WTC11 (cell line): ENCODE results near the gene CORO1C. TPM values are rescaled to one million over a fixed set of nuclear protein-coding genes. Genes with fewer than 3 reads are reported as not detected.
A peak's percentile ranks its signal among the peaks of the same experiment; 100 is the strongest.
"Not testable (repeated sequence)": the region's sequence is repeated elsewhere in the genome, so short reads cannot be mapped to it uniquely, and the experiment has no call there.

Source experiments
- ATAC-seq: fragments of 200-7000 bp; cut with Tn5 transposase; 2 replicates; pipeline ENCODE4 v1.10.0; 2021; ENCODE audit warnings: mild to moderate bottlenecking, moderate library complexity
- CTCF ChIA-PET: fragments of 300-600 bp; sonication (Branson Sonifier 250); formaldehyde crosslinking; loops from one replicate; lab custom pipeline; 2021; ENCODE audit warnings: antibody characterized with exemption; lab: Charles Lee
- POLR2A ChIA-PET: fragments of 350-600 bp; sonication (Branson Sonifier 250); formaldehyde crosslinking; loops from one replicate; lab custom pipeline; 2021; ENCODE audit warnings: antibody characterized with exemption; lab: Charles Lee
- DNase-seq: peaks from one replicate; pipeline ENCODE4 v3.0.0; 2021; ENCODE audit warnings: low spot score
- H3K27ac Mint-ChIP-seq: 2 replicates; pipeline ENCODE4 v1.8.0; 2021; ENCODE audit warnings: mixed read lengths
- H3K27me3 Mint-ChIP-seq: 2 replicates; pipeline ENCODE4 v1.8.0; 2021; ENCODE audit warnings: low read depth, mild to moderate bottlenecking, moderate library complexity, mixed read lengths
- H3K36me3 Mint-ChIP-seq: 2 replicates; pipeline ENCODE4 v1.8.0; 2021; ENCODE audit warnings: mixed read lengths
- H3K4me1 Mint-ChIP-seq: 2 replicates; pipeline ENCODE4 v1.8.0; 2022; ENCODE audit warnings: mixed read lengths
- H3K4me3 Mint-ChIP-seq: 2 replicates; pipeline ENCODE4 v1.8.0; 2021; ENCODE audit warnings: mild to moderate bottlenecking, moderate library complexity, mixed read lengths
- H3K9me3 Mint-ChIP-seq: 2 replicates; pipeline ENCODE4 v1.8.0; 2021; ENCODE audit warnings: mixed read lengths
- CDX4 ChIP-seq: fragments of 250-450 bp; sonication (Bioruptor Pico); IDR thresholded peaks from 2 replicates; pipeline ENCODE4 v1.9.0; 2021; ENCODE audit warnings: moderate library complexity, mild to moderate bottlenecking, inconsistent platforms, borderline replicate concordance
- CREM ChIP-seq: sonication (generic); formaldehyde crosslinking; IDR thresholded peaks from 2 replicates; pipeline ENCODE4 v1.8.1; 2022; ENCODE audit warnings: mild to moderate bottlenecking, missing genetic modification reagents, moderate library complexity
- CTCF ChIP-seq: fragments of 200-600 bp; IDR thresholded peaks from 2 replicates; pipeline ENCODE4 v1.8.0; 2022; ENCODE audit warnings: antibody characterized with exemption
- EMX1 ChIP-seq: fragments of 250-450 bp; sonication (Bioruptor Pico); IDR thresholded peaks from 2 replicates; pipeline ENCODE4 v1.8.0; 2021; ENCODE audit warnings: mild to moderate bottlenecking
- FOXP1 ChIP-seq: sonication (generic); formaldehyde crosslinking; IDR thresholded peaks from 2 replicates; pipeline ENCODE4 v1.8.0; 2022; ENCODE audit warnings: missing genetic modification reagents, mild to moderate bottlenecking, moderate library complexity, borderline replicate concordance
- JUN ChIP-seq: sonication (generic); formaldehyde crosslinking; IDR thresholded peaks from 2 replicates; pipeline ENCODE4 v1.8.0; 2023; ENCODE audit warnings: mild to moderate bottlenecking, missing genetic modification reagents
- PRDM15 ChIP-seq: sonication (generic); formaldehyde crosslinking; IDR thresholded peaks from 2 replicates; pipeline ENCODE4 v1.8.0; 2022; ENCODE audit warnings: missing genetic modification reagents
- RELA ChIP-seq: sonication (generic); formaldehyde crosslinking; IDR thresholded peaks from 2 replicates; pipeline ENCODE4 v1.8.1; 2022; ENCODE audit warnings: missing genetic modification reagents, mild to moderate bottlenecking, borderline replicate concordance
- SOX15 ChIP-seq: fragments of 250-450 bp; sonication (Bioruptor Pico); IDR thresholded peaks from 2 replicates; pipeline ENCODE4 v1.9.0; 2021; ENCODE audit warnings: mild to moderate bottlenecking
- TEAD1 ChIP-seq: sonication (generic); formaldehyde crosslinking; IDR thresholded peaks from 2 replicates; pipeline ENCODE4 v1.8.0; 2022; ENCODE audit warnings: mild to moderate bottlenecking, missing genetic modification reagents
- ZNF121 ChIP-seq: sonication (generic); formaldehyde crosslinking; IDR thresholded peaks from 2 replicates; pipeline ENCODE4 v1.8.0; 2023; ENCODE audit warnings: missing genetic modification reagents
- ZNF281 ChIP-seq: sonication (generic); formaldehyde crosslinking; IDR thresholded peaks from 2 replicates; pipeline ENCODE4 v1.8.0; 2023; ENCODE audit warnings: mild to moderate bottlenecking, missing genetic modification reagents
- total RNA-seq: library from RNA; stranded (reverse); gene quantifications from 3 replicates; pipeline ENCODE4 v1.2.3, GENCODE V29; 2021

The CORO1C gene
- total RNA-seq, 1 experiment from 2014 or later = 113 TPM

GRCh38 chr12:108773798-108774788 is 42.8 kb upstream of the CORO1C start:
- Mint-ChIP-seq H3K4me3 (no peak overlapping the region), H3K4me1 (0 out of 2 replicates have a peak, but pooled peaks cover 6% of the 10 kb centered on the region), H3K36me3 (no peaks in the 10 kb centered on the region), H3K27me3 (no peaks in the 10 kb centered on the region), H3K9me3 (no peaks in the 10 kb centered on the region), H3K27ac (peak overlapping the region; percentile 52; the same call in 1 of the 2 replicates)
- TF ChIP-seq PRDM15 (CRISPR knock-in tag) (no peak), CREM (CRISPR knock-in tag) (no peak), FOXP1 (CRISPR knock-in tag) (peak; percentile 33; the same call in 1 of the 2 replicates), JUN (CRISPR knock-in tag) (no peak), EMX1 (CRISPR knock-in tag) (no peak)
- DNase-seq (no peak), ATAC-seq (peak; percentile 21)
- POLR2A ChIA-PET = no interaction called here
- CTCF ChIA-PET = no interaction called here

GRCh38 chr12:108772891-108773797 is 41.8 kb upstream of the CORO1C start:
- H3K4me3 Mint-ChIP-seq = no peak overlapping the region
- H3K9me3 Mint-ChIP-seq = no peaks in the 10 kb centered on the region
- DNase-seq (no peak), ATAC-seq (no peak)
- H3K27me3 Mint-ChIP-seq = no peaks in the 10 kb centered on the region
- TF ChIP-seq CDX4 = no peak
- TF ChIP-seq ZNF121 (CRISPR knock-in tag) = 0 out of 2 replicates have a peak, but pooled peaks have one; percentile 2
- no peak for TF ChIP-seq TEAD1
- H3K4me1 Mint-ChIP-seq = 0 out of 2 replicates have a peak, but pooled peaks cover 6% of the 10 kb centered on the region
- H3K27ac Mint-ChIP-seq = peak overlapping the region; percentile 52
- POLR2A ChIA-PET = no interaction called here
- CTCF ChIA-PET = interaction anchor here (0.6 kb wide), 1 partner anchor 30 kb away, joined by 4 read pairs; no protein-coding TSS in a partner anchor
- H3K36me3 Mint-ChIP-seq = no peaks in the 10 kb centered on the region

GRCh38 chr12:108772247-108772646 is 40.9 kb upstream of the CORO1C start:
- ChIA-PET POLR2A (no interaction called here), CTCF (interaction anchor here (0.6 kb wide), 1 partner anchor 31 kb away, joined by 4 read pairs; no protein-coding TSS in a partner anchor)
- ATAC-seq (no peak), DNase-seq (no peak)
- Mint-ChIP-seq H3K4me1 (0 out of 2 replicates have a peak, but pooled peaks cover 6% of the 10 kb centered on the region), H3K27ac (no peak overlapping the region), H3K36me3 (no peaks in the 10 kb centered on the region), H3K27me3 (no peaks in the 10 kb centered on the region), H3K4me3 (no peak overlapping the region), H3K9me3 (no peaks in the 10 kb centered on the region)
- TF ChIP-seq CTCF (no peak), ZNF281 (no peak), SOX15 (no peak), RELA (CRISPR knock-in tag) (no peak)

GRCh38 chr12:108771835-108772234 is 40.5 kb upstream of the CORO1C start:
- CTCF ChIA-PET = interaction anchor here (2.3 kb wide), 1 partner anchor 31 kb away, joined by 13 read pairs; no protein-coding TSS in a partner anchor
- H3K36me3 Mint-ChIP-seq, H3K27me3 Mint-ChIP-seq, H3K4me3 Mint-ChIP-seq, DNase-seq, H3K27ac Mint-ChIP-seq, H3K9me3 Mint-ChIP-seq, H3K4me1 Mint-ChIP-seq, POLR2A ChIA-PET, ATAC-seq: not testable (repeated sequence)
